Measurements from ENCODE around the gene FBN1.

FBN1 gene

GRCh38 chr15:48547286-48547685, 98.2 kb downstream of the FBN1 start:
- no peak for DNase-seq

GRCh38 chr15:48546296-48546695, 99.2 kb downstream of the FBN1 start:
- DNase-seq: no peak

GRCh38 chr15:48544778-48545177, 100.7 kb downstream of the FBN1 start:
- DNase-seq: no peak

GRCh38 chr15:48541341-48542278, 103.9 kb downstream of the FBN1 start:
- no peak for DNase-seq

- DNase-seq: no peak
Measured at GRCh38 chr15:48540756-48541155, 104.8 kb downstream of the FBN1 start.

DNA sequence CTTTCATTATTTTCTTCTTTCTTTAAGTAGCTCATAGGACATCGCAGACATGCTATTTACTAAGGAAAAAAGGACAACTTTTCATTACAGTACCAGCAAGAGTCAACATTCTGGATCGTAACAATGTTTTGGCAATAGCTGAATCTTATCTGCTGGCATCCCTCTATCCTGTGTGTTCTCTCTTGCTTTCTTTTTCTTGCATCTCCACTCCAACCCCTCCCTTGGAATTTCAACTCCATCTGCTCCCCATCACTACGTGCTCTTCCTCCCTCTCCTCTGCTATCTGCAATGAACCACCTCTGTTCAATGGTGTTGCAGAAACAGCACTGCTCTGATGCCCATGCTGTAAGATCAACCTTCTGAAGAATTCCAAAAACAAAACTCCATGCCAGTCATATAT, 106.6 kb downstream of the FBN1 start:
- DNase-seq: no peak

DNA sequence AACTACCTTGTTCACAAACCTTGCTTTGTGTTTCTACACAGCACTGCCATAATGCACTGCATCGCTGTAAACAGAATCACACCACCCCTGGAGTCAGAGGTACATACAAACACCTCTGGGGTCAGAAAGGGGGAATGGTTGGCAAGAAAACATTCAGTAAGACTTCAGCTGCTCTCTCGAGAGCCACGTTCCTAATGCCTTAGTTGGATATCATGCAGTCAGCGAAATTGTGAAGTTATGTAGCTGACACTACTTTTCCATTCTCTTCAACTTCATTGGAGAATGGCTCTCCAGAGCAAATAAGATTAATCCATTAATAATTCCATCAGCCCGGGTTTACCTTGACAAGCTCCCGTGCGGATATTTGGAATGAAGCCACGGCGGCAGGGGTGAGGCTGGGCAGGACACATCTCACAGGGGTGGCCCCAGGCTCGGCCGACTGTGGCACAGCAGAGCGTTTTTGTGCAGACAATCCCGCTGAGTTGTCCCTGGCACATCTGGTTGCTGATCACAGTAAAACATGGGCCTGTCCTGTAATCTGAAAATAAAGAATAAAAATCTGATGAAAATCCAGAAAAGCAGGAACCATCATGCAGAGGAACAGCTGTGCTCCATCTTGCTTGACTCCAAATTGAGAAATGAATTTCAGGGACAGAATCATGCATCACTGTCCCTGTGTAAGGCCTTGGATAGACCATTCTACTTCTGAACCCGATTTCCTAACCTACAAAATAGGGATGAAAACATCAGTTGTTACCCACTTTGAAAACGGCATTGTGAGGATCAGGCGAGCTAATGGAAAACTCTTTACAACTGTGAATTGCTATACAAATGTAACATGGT, 108.0 kb downstream of the FBN1 start:
- DNase-seq: no peak

DNA sequence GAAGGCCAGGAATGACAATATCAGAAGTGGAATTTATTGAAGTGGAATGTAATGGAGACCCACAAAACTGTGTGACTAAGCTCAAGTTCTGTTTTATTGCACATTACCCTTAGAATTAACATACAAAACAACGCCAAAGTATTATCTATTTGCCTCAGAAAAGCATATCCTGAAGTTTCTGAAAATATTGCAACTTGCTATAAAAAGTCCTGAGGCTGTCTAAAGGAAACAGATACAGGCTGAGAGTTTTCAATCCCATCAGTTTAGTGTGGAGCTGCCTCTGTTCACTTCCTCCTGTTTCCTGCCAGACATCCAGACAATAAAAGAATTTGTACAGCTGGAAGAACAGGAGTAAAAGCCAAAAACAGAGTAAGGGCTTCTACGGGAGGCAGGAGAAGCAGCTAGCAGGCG, 108.8 kb downstream of the FBN1 start:
- DNase-seq: no peak

GRCh38 chr15:48533982-48534381, 111.5 kb downstream of the FBN1 start:
- no peak for DNase-seq

DNA sequence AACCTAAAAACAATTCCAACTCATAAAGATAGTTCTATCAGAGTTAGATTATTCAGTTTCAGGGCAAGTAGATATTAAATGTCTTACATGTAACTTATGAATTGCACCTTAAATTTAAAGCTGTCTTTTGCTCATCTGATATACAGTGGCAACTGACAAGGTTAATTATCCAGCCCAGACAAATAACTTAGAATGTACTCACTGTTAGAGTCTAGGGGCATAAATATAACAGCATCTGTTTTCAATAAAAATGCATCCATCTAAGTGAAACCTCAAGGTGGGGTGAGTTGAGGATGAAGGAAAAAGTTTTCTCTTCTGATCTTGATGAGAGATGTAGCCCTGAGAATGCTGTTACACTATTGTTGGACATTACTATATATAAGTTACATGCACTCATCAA, 112.6 kb downstream of the FBN1 start:
- DNase-seq: no peak

DNA sequence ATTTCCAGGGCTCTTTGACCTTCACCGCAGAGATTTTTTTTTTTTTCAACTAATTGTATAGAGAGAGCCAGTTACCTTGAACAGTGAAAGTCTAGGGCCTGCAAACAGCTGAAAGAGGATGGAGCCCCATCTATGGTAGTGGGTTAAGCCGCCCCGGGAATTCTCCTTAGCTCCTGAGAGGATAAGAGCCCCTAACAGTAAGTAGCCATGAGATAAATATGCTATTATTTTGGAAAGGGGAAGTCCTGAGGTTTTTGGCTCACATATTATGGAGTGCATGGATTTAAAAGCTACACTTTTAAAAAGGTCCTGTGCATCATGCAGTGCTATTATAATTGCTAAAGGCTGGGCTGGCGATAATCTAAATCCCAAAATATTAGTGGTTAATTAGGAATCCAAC, 115.0 kb downstream of the FBN1 start:
- no peak for DNase-seq

DNA sequence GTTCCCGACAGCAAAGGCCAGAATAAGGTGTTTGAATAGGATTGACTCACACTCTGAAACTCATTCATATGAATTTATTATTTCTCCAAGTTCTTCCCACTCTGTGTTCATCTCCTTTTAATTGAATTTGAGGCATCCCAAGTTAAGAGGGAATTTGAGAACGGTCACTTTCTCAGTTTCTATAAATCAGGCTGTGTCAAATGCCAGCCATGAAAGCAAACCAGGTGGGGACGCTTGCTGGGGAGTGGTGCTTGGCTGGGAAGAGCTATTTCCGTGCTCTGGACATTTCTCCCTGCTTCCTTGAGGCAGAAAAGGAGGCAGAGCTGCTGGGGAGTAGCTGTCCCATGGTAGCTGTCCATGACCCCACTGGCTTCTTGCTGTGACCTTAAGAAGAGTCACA, 116.6 kb downstream of the FBN1 start:
- no peak for DNase-seq

- DNase-seq: no peak
Measured at GRCh38 chr15:48527517-48527916, 118.0 kb downstream of the FBN1 start.

GRCh38 chr15:48522911-48523310, 122.6 kb downstream of the FBN1 start:
- DNase-seq: no peak

- no peak for DNase-seq
Measured at GRCh38 chr15:48522123-48522522, 123.4 kb downstream of the FBN1 start.

DNA sequence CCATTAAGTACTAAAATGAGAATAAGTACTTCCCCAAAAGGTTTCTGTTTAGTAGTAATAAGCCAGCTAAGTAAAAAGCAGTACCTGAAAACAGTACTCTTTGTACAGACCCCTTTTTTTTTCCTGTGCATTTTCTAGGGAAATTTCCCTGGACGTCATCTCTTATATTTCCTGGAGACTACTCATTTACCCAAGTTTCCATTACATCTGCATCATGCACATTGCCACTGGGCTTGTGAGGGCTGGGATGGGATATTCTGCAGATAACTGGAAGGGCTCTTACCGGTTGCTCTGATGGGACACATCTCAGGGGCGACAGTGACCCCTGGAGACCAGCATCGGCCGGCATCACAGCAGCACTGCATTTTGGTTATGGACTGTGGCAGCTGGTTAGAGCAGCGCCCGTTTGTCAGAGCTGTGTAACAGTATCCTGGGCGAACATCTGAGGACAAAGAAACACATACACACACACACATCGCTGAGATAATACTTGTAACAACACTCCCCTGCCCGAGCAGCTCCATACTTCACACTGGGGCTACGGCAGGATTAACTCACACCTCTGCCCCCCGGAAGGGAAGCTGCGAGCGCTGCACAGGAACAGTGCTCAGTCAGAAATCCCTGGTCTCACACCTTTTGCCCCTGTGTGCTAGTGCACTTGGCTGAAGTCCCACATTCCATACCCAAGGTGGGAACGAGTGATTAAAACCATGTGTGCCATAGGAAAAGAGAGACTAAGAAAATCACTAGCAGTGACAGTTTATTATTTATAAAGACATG, 124.9 kb downstream of the FBN1 start:
- no peak for DNase-seq

DNA sequence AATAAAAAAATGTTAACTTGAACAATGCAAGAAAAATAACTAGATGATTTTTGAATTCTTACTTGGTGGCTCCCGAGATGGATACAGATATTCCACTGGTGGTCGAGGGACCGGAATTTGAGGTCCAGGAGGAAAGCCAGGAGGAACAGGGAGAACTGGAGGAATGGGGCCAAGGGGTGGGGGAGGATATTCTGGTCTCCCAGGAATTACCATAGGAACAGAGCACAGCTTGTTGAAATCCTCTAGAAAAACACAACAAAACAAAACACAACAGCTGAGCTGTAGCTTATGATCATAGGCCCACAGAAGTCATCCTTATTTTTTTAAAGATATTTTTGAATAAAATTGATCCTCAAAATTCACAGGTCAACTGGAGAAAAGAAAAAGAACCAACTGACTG, 129.4 kb downstream of the FBN1 start:
- DNase-seq: no peak

DNA sequence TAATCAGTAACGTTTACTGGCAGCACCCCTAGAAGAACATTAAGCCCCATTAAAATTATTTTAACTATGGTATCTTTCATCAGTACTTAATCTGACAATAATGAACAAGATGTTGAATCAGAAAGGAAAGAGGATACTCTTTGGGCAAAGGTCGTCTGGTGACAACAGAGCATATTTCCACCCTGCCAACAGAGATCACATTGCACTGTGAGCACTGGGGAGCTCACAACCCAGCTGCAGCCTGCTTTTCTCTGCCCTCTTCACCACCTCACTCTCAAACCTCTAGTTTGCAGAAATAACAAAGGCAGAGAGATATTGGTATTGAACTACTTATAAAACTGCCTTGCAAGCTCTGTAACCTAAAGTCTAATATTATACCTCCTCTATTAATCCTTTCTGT, 130.0 kb downstream of the FBN1 start:
- DNase-seq: no peak

DNA sequence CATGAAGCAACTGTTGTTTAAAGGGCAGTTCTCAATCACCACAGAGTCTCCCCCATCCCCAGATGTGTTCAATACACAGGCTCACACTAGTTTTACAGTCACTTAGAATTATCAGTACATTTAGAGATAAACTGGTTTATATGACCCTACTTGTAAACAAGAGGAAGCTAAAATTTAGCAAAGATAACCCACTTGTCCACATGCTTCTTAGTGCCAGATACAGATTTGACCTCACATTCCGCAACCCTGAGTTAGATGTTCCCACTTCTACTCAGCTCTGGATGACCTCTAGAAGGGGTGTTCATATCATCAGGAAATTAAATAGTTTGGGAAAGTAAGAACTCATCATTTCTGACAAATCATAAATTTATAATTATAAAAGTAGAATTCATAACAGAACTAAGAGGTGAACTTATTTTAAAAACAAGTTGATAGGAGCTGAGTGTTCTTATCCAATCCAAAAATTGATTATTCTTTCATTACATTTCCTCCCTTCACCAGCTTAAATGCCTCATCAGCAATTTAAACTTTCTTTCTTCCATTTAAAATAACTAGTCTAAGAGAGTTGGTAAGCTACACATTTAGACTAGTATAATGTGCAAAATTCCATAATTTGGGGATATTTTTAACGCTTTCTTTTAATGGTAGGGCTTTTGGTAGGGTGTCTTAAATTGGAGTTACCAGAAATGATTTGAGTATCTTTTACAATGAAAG, 131.2 kb downstream of the FBN1 start:
- no peak for DNase-seq

DNA sequence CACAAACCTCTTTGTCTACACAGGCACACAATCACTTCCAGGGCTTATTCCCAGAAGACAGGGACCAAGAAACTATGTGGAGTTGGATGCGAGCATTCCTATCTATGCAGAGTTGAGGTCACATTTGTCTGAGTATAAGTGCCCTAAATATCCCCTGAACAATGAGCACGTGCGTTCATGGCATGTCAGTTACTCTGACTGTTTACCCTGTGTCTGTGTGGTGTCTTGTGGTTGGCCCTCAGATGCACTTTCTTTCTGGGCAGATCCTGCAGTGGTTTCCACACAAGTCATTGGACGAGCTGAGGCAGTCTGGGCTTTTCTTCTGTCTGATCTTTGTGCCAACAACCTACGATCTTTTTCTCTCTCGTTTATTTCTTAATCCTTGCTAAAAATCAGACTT, 134.5 kb downstream of the FBN1 start:
- no peak for DNase-seq

DNA sequence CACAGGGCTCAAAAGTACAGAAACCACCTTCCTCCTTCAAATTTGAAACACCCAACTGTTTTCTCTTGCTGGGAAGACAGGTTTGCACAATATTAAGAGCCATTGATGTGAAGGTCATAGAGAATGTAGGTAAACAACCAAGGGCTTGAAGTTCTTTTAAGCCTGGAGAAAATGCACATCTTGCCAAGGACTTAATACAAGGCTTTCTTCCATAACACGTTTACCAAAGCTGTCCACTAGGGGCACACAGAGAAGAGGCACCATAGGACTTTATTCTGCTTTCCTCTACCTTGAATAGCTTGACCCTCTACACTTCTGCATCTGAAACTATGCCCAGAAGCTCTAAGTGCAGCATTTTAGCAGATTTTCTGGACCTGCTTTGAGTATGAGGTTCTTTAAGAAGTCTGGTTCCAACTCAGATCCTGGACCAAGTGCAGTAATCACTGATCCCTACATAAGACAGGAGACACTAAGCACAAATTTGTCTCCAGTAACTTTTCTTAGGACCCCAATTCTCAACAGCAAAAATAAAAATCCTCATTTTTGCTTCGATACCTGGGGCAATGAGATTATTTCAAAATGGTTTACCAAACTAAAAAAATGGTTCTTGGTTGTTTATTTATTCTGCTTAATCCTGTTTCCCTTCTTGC, 138.0 kb downstream of the FBN1 start:
- DNase-seq: no peak

DNA sequence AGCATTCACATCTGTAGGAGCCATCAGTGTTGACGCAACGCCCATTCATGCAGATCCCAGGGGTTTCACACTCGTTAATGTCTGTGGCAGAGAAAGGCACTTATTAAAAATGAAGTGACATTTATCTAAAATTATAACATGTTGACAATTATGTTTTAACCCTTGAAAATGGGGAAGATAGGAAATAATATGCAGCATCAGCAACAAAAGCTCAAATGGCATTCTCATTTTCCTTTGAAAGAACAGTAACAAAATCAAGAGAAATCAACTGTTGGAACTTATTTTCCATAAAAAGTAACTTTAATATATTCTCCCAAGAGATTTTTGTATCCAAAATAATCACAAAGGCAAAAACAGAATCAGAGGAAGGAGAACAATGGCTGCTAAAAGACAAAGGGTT, 140.4 kb downstream of the FBN1 start:
- DNase-seq: no peak

All from activated CD4-positive, CD25-positive, alpha-beta regulatory T cell (primary cell).